HG03139 (cell line): ENCODE results near the gene KSR1.
"Not testable (repeated sequence)": the region's sequence is repeated elsewhere in the genome, so short reads cannot be mapped to it uniquely, and the experiment has no call there.

ENCODE experiments used
- ATAC-seq: cut with Tn5 transposase; IDR thresholded peaks from one replicate; pipeline ENCODE4 v1.9.1; 2021; ENCODE audit not compliant: unreplicated experiment

Gene KSR1

DNA sequence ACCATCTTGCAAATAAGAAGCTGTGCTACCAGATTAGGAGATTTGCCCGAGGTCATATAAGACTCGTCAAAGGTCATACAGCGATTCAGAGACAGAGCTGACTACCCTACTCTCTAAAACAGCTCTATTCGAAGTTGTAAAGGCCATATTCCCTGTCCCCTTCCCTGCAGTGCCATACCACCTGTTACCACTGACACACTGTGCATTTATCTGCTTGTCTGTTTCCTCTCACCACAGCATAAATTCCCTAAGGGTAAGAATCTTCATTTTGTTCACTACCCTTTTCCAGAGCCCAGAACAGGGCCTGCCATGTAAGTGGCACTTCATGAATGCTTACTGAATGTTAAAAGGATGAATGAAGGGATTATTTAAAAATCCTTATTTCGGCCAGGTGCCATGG is 3.4 kb upstream of the KSR1 start:
- no peak for ATAC-seq

DNA sequence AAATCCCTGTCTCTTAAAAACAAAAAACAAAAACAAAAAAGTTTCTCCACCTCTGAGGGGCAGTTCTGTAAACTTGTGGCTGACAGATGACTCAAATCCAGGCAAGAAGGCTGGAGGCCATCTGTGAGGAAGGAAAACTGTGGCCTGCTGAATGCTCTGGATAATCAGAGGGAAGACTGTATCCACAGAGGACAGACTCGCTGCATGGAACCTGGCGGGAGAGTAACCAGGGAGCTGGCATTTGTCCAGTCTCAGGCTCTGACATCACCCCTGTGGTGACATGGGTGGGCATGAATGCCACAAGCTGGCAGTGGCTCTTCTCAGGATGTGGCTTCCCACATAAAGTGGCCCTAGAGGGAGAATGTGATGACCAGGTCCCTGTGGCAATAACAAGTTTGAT is 2.8 kb upstream of the KSR1 start:
- ATAC-seq = no peak

DNA sequence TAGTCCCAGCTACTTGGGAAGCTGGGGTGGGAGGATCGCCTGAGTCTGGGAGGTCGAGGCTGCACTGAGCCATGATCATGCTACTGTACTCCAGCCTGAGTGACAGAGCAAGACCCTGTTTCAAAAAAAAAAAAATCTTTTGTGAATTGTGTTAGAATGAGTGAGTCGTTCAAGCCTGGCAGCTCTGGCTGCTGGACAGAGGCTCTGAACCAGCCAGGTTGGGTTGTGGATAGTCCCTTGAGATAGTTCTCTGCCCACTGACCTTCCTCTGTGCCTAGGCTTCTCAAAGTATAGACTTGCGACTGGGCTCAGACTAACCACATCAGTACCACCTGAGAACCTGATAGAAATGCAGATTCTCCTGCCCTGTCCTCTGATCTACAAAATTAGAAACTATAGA is 2.2 kb upstream of the KSR1 start:
- no peak for ATAC-seq

DNA sequence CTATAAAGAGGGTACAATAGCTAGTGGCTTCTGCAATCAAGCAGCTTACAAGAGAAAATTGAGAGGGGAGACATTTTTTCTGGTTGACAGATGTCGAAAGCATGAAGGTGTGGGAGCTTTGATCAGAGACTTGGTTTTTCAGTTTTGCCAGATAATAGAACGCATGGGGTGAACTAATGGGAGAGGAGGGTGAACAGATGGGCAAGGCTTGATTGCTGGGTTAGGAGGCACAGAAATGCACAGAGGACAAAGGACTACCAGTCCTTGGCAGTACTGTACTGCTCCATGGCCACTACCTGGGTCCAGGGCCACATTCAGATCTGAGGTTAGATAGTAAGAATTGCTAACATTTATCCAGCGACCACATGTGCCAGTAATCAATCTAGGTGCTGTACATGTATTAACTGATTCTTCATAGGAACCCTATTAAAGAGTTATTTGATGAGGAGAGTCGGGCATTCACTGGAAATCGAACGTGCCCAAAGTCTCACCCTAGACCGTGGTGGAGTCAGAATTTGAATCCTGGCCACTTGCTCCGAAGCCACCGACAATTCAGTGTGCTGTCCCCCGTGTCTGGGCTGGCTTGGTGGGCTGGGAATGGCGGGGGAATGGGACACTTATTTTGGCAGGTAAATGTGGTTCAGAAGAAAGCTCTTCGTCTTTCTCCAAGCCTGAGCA is 873 bp upstream of the KSR1 start:
- no peak for ATAC-seq

DNA sequence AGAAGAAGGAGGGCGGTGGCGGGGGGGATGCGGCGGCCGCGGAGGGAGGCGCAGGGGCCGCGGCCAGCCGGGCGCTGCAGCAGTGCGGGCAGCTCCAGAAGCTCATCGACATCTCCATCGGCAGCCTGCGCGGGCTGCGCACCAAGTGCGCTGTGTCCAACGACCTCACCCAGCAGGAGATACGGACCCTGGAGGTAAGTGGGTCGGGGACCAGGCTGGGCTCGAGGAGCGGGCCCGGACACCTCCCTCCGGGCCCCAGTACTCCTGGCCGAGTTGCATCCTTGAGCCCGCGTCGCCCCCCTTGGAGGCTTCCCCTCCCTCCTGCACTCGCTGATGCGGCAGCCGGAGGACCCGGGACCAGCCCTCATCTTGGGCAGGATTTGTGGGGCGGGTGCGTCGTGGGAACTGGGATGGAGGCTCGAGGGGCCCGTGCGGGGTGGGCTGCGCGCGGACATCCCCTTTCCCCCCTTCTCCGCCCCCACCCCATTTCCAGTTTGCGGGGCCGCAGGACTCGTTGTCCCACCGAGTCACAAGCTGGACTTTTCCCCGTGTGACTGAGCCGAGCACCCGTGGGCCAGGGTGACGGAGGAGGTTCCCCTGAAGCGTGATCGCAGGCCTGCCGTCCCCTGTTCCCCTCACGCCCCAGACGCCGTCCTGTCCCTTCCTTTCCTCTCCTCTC is 572 bp downstream of the KSR1 start:
- ATAC-seq = no peak

DNA sequence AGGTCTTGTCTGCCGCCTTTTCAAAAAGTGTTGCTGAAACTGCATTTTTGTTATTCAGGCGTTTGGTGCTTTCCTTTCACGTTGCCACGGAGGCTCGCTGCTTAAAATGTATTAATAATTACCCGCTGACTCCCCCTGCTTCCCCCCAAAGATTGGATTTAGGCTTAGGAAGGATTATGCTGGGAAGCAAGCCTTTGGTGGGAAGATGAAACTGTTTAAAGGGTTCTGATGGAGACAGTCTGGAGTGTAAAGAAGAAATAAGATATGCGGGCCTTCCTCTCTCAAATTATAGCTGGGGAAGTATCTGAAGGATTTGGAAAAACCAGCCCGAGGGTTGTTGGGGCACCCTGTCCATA is 1.1 kb downstream of the KSR1 start:
- ATAC-seq = no peak

DNA sequence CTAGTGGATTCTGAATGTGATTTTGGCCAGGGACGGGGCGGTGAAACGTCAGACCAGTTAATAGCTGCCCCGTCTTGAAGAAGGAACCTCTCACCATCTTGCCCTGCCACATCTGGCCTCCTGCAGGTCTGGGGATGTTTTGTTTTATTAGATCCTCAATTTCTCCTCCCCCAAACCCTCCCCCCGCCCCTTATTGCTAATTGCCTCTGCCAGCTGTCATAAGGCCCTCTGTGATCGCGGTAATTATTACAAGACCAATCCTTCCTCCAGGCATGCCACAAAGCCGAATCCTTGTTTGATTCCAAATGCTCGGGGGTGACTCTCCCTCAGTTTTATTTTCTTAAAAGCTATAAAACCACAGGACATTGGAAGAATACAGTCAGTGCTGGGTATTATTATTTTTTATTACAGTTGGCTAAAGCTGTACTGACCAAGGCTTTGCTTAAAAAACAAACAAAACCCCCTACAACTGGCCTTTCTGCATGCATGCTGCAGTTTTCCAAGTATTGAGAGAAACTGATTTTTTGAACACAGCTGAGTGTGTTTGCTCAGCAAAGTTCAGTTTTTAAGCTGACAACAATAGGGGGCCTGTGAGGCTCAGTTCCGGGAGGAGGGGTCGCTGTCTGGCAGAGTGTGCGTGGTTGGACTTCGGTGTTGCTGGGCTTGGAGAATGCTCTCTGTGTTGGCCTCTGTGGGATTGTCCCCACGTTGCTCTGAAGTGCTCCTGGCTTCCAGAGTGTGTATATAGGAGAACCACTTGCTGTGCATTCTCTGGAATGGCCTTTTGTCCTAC is 1.7 kb downstream of the KSR1 start:
- ATAC-seq = no peak

DNA sequence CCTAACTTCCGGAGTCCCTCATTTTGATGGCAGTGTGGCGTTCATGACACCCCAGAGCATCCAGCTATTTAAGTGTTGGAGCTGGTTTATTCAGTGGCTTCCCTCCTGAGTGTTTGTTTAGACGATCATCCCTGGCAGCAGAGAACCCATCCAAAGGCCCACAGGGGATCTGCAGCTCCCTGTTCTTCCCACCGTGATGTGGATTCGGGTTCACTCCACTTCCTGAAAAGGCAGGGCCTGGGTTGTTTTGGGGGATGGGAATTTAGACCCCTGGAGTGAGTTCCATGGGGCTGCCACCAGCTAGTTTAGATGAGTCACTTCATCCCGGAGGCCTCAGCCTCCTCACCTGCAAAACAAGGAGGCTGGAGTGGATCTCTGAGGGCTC is 2.3 kb downstream of the KSR1 start:
- no peak for ATAC-seq

DNA sequence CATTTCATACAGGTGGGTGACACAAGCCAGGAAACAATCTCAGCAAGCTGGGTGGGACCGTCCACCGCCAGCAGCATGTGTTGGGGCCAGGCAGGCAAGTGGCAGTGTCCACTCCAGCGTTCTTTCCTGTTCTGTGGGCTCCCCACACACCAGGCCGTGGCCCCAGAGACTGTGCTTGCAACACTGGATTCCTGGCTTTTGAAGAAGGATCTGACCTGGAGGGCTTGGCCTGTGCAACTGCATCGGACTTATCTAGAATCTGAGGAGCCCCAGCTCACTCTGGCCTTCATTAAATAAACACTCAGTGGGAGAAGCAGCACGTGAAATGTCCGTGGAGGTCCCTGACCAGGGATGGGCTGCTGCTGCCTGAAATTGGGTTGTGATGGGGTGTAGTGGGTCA is 3.2 kb downstream of the KSR1 start:
- no peak for ATAC-seq

DNA sequence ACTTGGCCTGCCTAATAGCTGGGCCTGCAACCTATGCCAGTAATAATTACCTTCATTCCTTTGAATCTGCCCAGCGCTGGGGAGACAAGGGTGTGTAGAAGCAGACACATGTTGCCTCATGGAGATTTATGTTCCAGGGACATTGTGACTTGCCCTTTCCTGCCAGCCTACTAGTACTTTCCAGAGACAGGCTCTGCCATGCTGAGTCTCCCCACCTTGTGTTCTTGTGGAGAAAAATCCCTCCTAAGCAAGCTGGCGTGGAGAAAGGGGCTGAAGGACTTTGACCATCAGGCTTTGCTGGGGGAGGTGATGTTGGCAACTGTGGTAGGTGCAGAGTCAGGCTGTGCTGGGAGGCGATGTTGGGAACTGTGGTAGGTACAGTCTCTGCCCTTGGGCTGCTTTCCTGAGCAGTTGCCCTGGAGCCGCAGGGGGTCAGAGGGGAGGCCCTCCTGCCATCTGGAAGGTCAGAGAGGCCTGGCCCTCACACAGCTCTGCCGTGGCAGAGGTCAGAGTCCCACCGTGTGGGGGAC is 4.0 kb downstream of the KSR1 start:
- ATAC-seq = no peak

DNA sequence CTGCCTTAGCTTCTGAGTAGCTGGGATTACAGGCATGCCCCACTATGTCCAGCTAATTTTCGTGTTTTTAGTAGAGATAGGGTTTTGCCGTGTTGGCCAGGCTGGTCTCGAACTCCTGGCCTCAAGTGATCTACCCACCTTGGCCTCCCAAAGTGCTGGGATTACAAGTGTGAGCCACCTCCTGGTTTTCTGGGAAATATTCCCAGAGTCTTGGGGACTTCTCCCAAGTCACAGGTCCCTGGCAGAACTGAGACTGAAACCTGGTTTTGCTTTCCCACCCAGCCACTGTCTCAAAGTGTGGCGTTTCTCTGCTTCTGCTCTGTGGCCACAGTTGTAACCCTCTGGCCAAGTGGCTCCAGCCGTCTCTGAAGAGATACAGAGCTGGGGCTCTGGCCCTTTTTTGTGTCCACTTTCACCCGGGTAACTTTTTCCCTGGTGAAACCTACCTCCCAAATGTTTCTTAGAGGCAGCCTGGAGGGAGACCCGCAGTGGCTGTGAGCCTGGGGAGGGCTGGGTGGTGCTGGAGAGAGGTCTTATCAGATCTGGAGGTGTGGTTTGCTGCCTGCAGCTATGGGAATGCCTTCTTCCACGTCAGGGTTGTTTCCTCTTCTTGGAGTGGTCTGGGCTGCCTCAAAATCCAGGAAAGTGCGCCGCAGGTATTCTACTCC is 5.1 kb downstream of the KSR1 start:
- ATAC-seq = no peak

DNA sequence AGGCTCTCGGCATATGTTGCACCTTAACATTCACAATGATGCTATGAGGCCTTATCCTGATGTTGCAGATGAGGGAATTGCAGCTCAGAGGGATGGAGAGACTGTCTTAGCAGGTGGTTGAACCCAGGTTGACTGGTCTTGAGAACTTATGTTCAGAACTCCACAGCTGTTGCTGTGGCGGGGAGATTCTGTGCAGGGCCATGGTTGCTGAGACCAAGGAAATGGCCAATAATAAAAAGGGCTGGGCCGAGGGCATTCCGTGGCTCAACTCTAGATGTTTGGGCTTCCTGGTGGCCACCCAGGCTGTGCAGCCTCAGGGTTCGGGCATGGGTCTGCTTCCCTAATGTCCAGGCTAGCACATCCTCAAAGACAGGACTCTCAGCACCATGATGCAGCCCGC is 5.9 kb downstream of the KSR1 start:
- ATAC-seq = no peak

DNA sequence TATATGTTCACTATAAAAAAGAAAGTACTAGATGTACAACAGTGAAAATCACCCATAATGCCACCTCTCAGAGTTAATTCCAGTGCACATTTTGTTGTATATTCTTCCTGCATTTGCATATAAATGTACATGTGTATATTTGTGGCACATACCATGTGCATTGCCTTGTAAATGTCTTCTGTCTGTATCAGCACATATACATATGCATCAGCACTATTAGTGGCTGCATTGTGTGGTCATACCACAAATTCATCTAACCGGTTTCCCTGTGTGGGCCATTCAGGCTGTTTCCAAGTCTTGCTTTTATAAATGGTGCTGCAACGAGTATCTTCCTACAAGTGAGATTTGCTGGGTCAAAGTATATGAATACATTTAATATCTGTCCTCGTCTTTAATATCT is 6.5 kb downstream of the KSR1 start:
- no peak for ATAC-seq

DNA sequence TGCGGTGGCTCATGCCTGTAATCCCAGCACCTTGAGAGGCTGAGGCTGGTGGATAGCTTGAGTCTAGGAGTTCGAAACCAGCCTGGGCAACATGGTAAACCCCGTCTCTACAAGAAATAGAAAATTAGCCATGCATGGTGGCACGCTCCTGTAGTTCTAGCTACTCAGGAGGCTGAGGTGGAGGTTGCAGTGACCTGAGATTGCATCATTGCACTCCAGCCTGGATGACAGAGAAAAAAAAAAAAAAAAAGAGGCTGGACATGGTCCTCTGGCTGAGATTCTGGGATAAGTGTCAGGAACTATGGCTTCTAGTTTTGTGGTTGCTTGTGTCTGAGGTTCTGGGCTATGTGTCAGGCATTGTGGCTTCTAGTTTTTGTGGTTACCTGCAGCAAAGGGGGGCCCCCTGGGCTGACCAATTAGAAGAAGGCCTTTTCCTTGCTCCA is 7.0 kb downstream of the KSR1 start:
- no peak for ATAC-seq

DNA sequence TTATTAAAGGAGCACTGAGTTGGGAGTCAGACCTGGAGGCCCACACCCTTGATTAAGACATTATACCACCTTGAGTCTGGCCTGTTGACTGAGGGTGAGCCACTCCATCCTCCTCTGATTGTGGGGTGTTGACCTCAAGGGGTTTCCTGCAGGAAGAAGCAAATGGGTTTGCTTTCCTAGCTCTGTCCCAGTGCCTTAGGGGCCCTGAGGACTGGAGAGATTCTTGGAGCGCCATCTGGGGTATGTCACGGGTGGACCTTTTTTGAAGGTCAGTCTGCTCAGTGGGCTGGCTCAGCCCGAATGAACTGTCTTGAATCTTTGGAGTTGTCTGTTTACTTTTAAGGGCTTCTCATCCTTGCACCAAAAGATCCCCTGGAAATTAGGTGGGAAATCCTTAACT is 7.8 kb downstream of the KSR1 start:
- not testable (repeated sequence) for ATAC-seq

DNA sequence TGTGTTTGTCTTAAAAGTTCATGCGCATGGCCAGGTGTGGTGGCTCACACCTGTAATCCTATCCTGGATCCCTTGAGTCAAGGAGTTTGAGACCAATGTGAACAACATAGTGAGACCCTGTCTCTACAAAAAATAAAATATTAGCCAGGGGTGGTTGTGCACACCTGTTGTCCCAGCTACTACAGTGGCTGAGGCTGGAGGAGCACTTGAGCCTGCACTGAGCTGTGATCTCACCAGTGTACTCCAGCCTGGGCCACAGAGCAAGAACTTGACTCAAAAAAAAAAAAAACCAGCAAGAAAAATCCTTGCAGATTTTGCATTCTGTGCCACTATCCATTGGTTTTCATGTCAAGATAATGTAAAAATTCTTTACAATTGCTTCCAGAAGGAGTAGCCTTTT is 8.2 kb downstream of the KSR1 start:
- no peak for ATAC-seq

DNA sequence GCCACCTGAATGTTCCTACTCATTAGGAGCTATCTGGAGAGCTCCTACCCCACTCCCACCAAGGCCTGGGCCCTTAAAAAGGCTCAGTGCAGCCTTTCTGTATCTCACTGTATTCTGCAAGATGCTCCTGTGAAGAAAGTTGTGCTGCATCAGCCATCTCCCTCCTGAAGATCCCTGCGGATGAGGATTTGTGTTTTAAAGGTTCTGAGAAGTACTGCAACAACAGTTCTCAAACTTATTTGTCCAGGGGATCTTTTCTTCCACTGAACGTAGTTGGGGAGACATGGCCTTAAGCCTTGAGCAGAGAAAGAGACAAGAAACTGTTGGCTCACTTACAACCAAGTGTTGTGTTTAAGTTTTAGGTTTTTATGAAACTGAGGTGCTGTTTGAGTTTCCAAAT is 9.6 kb downstream of the KSR1 start:
- ATAC-seq = not testable (repeated sequence)

DNA sequence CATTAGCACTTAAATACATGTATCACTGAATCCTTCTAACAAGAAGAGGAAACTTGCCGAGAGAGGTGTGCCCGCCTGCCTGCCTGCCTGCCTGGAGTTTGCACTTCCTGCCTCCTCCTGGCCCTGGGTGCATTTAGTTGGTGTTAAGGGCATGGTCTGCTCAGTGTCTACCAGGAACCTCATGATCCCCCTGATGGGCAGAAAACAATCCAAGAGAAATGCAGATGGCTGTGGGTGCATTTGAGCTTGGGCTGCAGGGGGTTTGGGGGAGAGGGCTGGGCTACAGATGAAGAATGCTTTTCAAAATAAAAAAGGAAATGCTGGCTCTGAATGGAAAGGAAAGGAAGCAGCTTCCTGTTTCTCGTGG is 10.1 kb downstream of the KSR1 start:
- peak; percentile 16 for ATAC-seq

DNA sequence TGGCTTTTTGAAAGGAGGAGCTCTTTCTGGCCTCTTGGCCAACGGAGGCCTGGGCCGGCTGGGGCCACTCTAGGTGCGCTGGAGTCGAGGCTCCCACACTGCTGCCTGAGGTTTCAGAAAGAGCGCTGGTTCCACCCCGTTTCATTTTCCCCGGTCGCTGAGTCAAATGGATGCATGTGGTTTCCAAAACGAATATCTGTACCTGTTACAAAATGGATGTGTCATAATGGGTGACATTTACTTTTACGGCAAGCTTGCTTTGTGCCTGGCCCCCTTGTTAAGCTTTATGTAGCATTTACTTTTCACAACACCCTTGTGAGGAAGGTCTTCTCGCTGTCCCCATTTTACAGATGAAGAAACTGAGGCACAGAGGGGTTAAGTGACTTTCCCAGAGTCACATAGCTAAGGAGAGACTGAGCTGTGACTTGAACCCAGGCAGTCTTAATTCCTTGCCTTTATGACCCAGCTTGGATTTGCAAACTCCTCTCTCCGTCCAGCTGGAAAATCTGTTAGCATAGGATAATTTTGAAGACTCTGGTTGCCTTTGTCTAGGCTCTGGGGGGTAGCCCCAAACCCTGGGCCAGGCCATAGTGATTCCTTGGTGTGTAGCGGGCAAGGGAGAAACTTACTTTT is 10.6 kb downstream of the KSR1 start:
- ATAC-seq = peak; percentile 62

DNA sequence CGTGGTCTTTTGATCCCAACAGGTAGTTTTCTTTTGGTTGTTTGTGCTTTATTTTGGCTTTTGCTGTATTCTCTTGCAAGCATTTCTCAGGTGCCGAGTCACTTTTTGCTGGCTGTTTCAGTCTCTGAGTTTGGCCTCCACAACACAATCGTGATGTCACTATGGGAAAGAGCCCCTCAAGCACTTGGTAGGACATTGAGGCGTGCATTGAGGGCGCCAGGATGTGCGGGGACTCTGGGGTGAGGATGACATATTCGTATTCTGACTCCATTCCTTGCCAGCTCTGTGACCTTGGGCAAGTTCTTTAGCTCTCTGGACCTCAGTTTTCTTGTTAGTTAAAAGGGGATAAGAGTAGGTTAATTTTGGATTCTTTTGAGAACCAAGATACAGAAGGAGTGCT is 13.0 kb downstream of the KSR1 start:
- no peak for ATAC-seq
